ENCODE results near the gene GRN.

The GRN gene

GRCh38 chr17:44348234-44348987, 3.3 kb downstream of the GRN start:
- no peak overlapping the region for H3K9ac ChIP-seq (ENCODE audit: low read length)
- no peaks in the 10 kb centered on the region for H3K79me2 ChIP-seq (ENCODE audit: insufficient read depth, low read length)
- no peak overlapping the region for H3K27ac ChIP-seq (ENCODE audit: low read depth, low read length, poor library complexity, severe bottlenecking)
- H3K9me2 ChIP-seq (ENCODE audit: low read depth, low read length) = no peaks in the 10 kb centered on the region
- no peak overlapping the region for H2AFZ ChIP-seq (ENCODE audit: low read length)
- H3K4me2 ChIP-seq (ENCODE audit: low read length) = no peak overlapping the region
- H3K36me3 ChIP-seq (ENCODE audit: insufficient read depth, low read length) = no peaks in the 10 kb centered on the region
- H3K27me3 ChIP-seq (ENCODE audit: insufficient read depth, low read length) = no peaks in the 10 kb centered on the region
- no peaks in the 10 kb centered on the region for H3F3A ChIP-seq (ENCODE audit: insufficient read depth, low read length)
- H3K4me1 ChIP-seq (ENCODE audit: insufficient read depth, low read length, severe bottlenecking) = peaks cover 39% of the 10 kb centered on the region
- no peaks in the 10 kb centered on the region for H4K20me1 ChIP-seq (ENCODE audit: insufficient read depth, low read length)
- TF ChIP-seq EZH2 (IDR thresholded peaks at IDR 0.05; ENCODE audit: borderline replicate concordance, low read length) = no peak
- no peak for TF ChIP-seq CTCF (IDR thresholded peaks at IDR 0.05; ENCODE audit: low read length)
- no peaks in the 10 kb centered on the region for H3K9me3 ChIP-seq (ENCODE audit: low read length)
- H3K4me3 ChIP-seq (ENCODE audit: low read depth, low read length, poor library complexity, severe bottlenecking) = no peak overlapping the region

GRCh38 chr17:44348988-44349364, 3.9 kb downstream of the GRN start:
- Histone ChIP-seq H3K36me3 (ENCODE audit: insufficient read depth, low read length) (no peaks in the 10 kb centered on the region), H3F3A (ENCODE audit: insufficient read depth, low read length) (no peaks in the 10 kb centered on the region), H3K27ac (ENCODE audit: low read depth, low read length, poor library complexity, severe bottlenecking) (no peak overlapping the region), H3K4me2 (ENCODE audit: low read length) (no peak overlapping the region), H3K79me2 (ENCODE audit: insufficient read depth, low read length) (no peaks in the 10 kb centered on the region), H4K20me1 (ENCODE audit: insufficient read depth, low read length) (no peaks in the 10 kb centered on the region), H3K9me2 (ENCODE audit: low read depth, low read length) (no peaks in the 10 kb centered on the region), H3K4me3 (ENCODE audit: low read depth, low read length, poor library complexity, severe bottlenecking) (no peak overlapping the region), H3K27me3 (ENCODE audit: insufficient read depth, low read length) (no peaks in the 10 kb centered on the region), H2AFZ (ENCODE audit: low read length) (no peak overlapping the region), H3K9ac (ENCODE audit: low read length) (no peak overlapping the region), H3K9me3 (ENCODE audit: low read length) (no peaks in the 10 kb centered on the region), H3K4me1 (ENCODE audit: insufficient read depth, low read length, severe bottlenecking) (peaks cover 39% of the 10 kb centered on the region)
- TF ChIP-seq EZH2 (IDR thresholded peaks at IDR 0.05; ENCODE audit: borderline replicate concordance, low read length) (no peak), CTCF (IDR thresholded peaks at IDR 0.05; ENCODE audit: low read length) (no peak)

GRCh38 chr17:44349553-44350070, 4.5 kb downstream of the GRN start:
- Histone ChIP-seq H3K79me2 (ENCODE audit: insufficient read depth, low read length) (no peaks in the 10 kb centered on the region), H2AFZ (ENCODE audit: low read length) (no peak overlapping the region), H3K4me1 (ENCODE audit: insufficient read depth, low read length, severe bottlenecking) (peaks cover 37% of the 10 kb centered on the region), H4K20me1 (ENCODE audit: insufficient read depth, low read length) (no peaks in the 10 kb centered on the region), H3K4me3 (ENCODE audit: low read depth, low read length, poor library complexity, severe bottlenecking) (no peak overlapping the region), H3K27me3 (ENCODE audit: insufficient read depth, low read length) (no peaks in the 10 kb centered on the region), H3K9me3 (ENCODE audit: low read length) (no peaks in the 10 kb centered on the region), H3K9ac (ENCODE audit: low read length) (no peak overlapping the region), H3F3A (ENCODE audit: insufficient read depth, low read length) (no peaks in the 10 kb centered on the region), H3K4me2 (ENCODE audit: low read length) (no peak overlapping the region), H3K27ac (ENCODE audit: low read depth, low read length, poor library complexity, severe bottlenecking) (no peak overlapping the region), H3K9me2 (ENCODE audit: low read depth, low read length) (no peaks in the 10 kb centered on the region), H3K36me3 (ENCODE audit: insufficient read depth, low read length) (no peaks in the 10 kb centered on the region)
- TF ChIP-seq CTCF (IDR thresholded peaks at IDR 0.05; ENCODE audit: low read length) = no peak
- no peak for TF ChIP-seq EZH2 (IDR thresholded peaks at IDR 0.05; ENCODE audit: borderline replicate concordance, low read length)

All from OCI-LY1 (cell line).